ENCODE results near the gene HACE1.
"Not testable (repeated sequence)": the region's sequence is repeated elsewhere in the genome, so short reads cannot be mapped to it uniquely, and the experiment has no call there.

The HACE1 gene

GRCh38 chr6:104829183-104829958 lies 30.3 kb downstream of the HACE1 start:
- no peak for DNase-seq

- no peak for DNase-seq
Observed at GRCh38 chr6:104828478-104828877, 31.2 kb downstream of the HACE1 start.

GRCh38 chr6:104820820-104821219 lies 38.9 kb downstream of the HACE1 start:
- not testable (repeated sequence) for DNase-seq

GRCh38 chr6:104816125-104816524 lies 43.6 kb downstream of the HACE1 start:
- no peak for DNase-seq

DNA sequence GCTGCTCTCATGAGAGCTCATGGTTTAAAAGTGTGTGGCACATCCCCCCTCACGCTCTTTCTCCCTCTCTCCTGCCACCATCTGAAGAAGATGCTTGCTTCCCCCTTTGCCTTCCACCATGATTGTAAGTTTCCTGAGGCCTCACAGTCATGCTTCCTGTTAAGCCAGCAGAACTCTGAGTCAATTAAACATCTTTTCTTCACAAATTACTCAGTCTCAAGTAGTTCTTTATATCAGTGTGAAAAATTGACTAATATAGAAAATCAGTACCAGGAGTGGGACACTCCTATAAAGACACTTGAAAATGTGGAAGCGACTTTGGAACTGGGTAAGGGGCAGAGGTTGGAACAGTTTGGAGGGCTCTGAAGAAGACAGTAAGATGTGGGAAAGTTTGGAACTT lies 45.0 kb downstream of the HACE1 start:
- DNase-seq: no peak

GRCh38 chr6:104813552-104813951 lies 46.2 kb downstream of the HACE1 start:
- no peak for DNase-seq

DNA sequence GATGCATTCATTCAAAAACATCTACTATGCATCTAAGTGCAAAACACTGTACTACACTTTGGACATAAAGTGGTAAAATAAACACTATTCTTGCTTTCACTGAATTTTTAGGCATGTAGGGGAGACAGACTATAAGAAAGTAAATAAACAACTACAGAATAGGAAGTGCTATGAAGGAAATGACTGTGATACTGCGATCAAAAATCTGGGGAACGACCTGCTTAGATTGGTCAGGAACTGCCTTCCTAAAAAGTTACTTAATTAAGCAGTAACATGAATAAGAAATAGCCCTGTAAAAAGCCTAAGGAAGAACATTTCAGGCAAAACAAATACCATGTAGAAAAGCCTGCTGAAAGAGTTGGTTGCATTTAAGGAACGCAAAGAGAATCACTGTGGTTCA lies 50.6 kb downstream of the HACE1 start:
- no peak for DNase-seq

DNA sequence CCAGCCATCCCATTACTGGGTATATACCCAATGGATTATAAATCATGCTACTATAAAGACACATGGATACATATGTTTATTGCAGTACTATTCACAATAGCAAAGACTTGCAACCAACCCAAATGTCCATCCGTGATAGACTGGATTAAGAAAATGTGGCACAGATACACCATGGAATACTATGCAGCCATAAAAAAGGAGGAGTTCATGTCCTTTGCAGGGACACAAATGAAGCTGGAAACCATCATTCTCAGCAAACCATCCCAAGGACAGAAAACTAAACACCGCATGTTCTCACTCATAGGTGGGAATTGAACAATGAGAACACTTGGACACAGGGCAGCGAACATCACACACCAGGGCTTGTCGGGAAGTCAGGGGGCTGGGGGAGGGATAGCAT lies 54.4 kb downstream of the HACE1 start:
- not testable (repeated sequence) for DNase-seq

DNA sequence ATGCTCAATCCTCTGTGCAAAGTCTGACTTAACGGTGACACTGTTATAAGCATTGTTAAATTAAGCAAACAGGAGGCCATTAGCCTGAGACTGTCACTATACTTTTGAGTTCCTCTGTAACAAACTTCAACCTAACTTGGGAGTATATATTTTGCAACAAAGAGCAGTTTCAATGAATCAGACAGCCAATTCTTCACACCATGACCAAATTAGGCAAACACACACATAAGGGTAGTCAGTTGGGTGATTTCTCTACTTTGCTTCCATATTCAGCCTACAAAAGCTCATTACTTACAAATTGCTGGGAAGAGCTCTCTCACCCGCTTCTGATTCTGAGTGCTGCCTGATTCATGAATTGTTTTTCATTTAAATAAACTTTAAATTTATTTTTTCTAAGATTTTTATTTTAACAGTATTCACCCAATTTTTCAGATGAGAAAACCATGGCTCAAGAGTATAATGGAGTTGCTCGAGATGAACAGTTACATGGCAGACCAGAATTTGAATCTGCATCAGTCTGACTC lies 60.5 kb downstream of the HACE1 start:
- no peak for DNase-seq

GRCh38 chr6:104796031-104796785 lies 63.5 kb downstream of the HACE1 start:
- DNase-seq: no peak

DNA sequence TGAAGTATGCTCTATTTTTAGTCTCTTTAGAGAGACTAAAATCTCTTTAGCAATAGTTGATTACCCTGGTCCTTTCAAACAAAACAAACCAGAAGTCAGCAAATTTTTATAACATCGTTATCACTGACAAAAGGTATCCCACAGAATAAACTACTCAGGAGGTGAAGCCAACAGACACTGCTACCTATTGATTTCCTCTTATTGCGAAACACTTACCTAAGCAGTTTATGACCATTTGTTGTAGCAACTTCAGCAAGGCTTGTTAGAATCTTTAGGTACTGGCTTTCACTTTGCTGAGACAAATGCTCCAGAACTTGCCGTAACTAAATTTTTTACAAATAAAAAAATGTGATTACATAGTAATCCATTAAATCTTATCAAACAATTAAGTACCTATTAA lies 64.4 kb downstream of the HACE1 start:
- DNase-seq: no peak

GRCh38 chr6:104789770-104790190 lies 69.9 kb downstream of the HACE1 start:
- peak; percentile 45 for DNase-seq

GRCh38 chr6:104788400-104788799 lies 71.3 kb downstream of the HACE1 start:
- DNase-seq: peak; percentile 39

DNA sequence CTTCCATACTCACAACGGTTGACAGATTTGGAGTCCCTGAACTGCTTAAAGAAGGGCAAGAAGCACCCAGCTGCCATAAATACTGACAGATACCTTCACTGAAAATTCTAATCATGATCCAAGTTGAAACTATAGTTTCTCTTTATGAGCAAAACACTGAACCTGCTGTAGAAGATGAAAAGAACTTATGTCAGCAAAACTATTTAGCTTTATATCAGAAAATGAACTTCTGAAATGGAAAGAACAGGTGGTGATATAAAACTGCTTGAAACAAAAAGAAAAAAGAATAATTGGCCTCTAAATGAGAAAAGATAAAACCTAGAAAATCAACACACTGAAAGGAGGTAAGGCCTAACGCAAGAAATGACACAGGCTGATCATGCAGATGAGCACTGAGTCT lies 72.4 kb downstream of the HACE1 start:
- DNase-seq: peak; percentile 23

- DNase-seq: no peak
Observed at GRCh38 chr6:104784884-104785283, 74.8 kb downstream of the HACE1 start.

GRCh38 chr6:104771258-104771832 lies 88.4 kb downstream of the HACE1 start:
- peak; percentile 24 for DNase-seq

- DNase-seq: no peak
Observed at GRCh38 chr6:104768906-104769305, 90.8 kb downstream of the HACE1 start.

DNA sequence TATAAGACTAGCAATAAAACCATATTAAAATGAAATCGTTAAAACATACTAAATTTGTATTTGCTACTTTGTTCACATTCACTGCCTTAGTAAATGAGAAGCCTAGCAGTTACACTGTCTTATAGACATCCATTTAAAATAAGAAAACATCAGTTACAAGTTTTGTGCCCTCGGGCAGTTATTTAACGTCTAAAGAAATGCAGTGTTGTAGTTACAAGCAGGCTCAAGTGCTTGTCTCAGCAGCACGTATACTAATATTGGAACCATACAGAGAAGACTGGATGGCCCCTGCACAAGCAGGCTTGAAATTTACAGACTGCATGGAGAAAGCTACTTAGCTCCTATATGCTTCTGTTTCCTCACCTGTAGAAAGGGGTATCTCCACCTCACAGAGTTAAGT lies 93.1 kb downstream of the HACE1 start:
- no peak for DNase-seq

DNA sequence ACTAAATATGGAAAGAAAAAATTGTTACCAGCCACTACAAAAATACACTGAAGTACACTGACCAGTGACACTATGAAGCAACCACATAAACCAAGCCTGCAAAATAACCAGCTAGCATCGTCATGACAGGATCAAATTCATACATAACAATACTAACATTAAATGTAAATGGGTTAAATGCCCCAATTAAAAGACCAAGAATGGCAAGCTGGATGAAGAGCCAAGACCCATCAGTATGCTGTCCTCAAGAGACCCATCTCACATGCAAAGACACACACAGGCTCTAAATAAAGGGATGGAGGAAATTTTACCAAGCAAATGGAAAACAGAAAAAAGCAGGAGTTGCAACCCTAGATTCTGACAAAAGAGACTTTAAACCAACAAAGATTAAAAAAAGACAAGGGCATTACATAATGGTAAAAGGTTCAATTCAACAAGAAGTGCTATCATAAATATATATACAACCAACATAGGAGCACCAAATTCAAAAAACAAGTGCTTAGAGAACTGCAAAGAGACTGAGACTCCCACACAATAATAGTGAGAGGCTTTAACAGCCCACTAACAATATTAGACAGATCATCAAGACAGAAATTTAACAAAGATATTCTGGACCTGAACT lies 104.8 kb downstream of the HACE1 start:
- no peak for DNase-seq

DNA sequence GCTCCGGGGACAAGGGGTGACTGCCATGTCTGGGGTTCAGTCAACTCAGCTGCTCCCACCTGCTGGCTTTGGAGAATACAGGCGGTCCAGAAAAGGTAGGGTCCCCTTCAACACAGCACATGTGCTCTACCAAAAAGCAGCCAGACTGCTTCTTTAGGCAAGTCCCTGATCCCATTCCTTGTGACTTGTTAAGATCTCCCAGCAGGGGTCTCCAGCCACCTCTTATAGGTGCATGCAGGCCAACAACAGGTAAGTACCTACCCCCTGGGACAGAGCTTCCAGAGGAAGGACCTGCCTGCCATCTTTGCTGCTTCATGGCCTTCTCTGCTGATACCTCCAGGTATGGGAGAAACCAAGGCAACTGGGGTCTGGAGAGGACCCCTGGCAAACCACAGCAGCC lies 106.5 kb downstream of the HACE1 start:
- DNase-seq: no peak

- DNase-seq: no peak
Observed at GRCh38 chr6:104750449-104750848, 109.3 kb downstream of the HACE1 start.

DNA sequence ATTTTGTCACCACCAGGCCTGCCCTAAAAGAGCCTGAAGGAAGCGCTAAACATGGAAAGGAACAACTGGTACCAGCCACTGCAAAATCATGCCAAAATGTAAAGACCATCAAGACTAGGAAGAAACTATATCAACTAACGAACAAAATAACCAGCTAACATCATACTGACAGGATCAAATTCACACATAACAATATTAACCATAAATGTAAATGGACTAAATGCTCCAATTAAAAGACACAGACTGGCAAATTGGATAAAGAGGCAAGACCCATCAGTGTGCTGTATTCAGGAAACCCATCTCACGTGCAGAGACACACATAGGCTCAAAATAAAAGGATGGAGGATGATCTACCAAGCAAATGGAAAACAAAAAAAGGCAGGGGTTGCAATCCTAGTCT lies 120.6 kb downstream of the HACE1 start:
- DNase-seq: not testable (repeated sequence)

DNA sequence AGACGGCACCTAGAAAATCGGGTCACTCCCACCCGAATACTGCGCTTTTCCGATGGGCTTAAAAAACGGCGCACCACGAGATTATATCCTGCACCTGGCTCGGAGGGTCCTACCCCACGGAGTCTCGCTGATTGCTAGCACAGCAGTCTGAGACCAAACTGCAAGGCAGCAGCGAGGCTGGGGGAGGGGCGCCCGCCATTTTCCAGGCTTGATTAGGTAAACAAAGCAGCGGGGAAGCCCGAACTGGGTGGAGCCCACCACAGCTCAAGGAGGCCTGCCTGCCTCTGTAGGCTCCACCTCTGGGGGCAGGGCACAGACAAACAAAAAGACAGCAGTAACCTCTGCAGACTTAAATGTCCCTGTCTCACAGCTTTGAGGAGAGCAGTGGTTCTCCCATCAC lies 122.2 kb downstream of the HACE1 start:
- DNase-seq: not testable (repeated sequence)
